GM12878 (cell line): ENCODE data around the gene SMAP1. TPM values are rescaled to one million over a fixed set of nuclear protein-coding genes. Genes with fewer than 3 reads are reported as not detected.

Experiments
- ATAC-seq: fragments of 200-7000 bp; cut with Tn5 transposase; 3 replicates; pipeline ENCODE4 v1.9.1; 2020; ENCODE audit warnings: mild to moderate bottlenecking, moderate library complexity
- BruUV-seq: library from RNA; stranded (reverse); fragments of 400-500 nt; replicated peaks from 2 replicates; lab custom pipeline; 2021; lab: Mats Ljungman, UMichigan
- CTCF ChIA-PET: fragments of 300-600 bp; sonication (Branson Sonifier 250); formaldehyde crosslinking; extraction: SDS; loops from one replicate; lab custom pipeline; 2021; ENCODE audit warnings: inconsistent platforms; lab: Yijun Ruan, JAX
- POLR2A ChIA-PET: fragments of 350-600 bp; formaldehyde crosslinking; extraction: SDS; loops from one replicate; lab custom pipeline; 2021; ENCODE audit warnings: inconsistent platforms; lab: Charles Lee
- RAD21 ChIA-PET: fragments of 300-600 bp; sonication (Branson Sonifier 250); formaldehyde crosslinking; loops from one replicate; lab custom pipeline; 2023; ENCODE audit warnings: antibody characterized with exemption; ENCODE audit not compliant: unreplicated experiment; lab: Charles Lee
- SMC1A ChIA-PET: fragments of 300-600 bp; sonication (Branson Sonifier 250); formaldehyde crosslinking; loops from one replicate; lab custom pipeline; 2023; ENCODE audit not compliant: unreplicated experiment, uncharacterized antibody; lab: Charles Lee
- DNase-seq: peaks from one replicate; pipeline ENCODE4 v3.0.0-alpha.2; 2011; ENCODE audit warnings: low read depth, low spot score
- FAIRE-seq: peaks from 3 replicates; lab custom pipeline; 2011; peaks lifted over from hg19 to GRCh38; lab: Jason Lieb, UNC
- H2AFZ ChIP-seq: 2 replicates; pipeline ENCODE4 v1.6.0; 2011; ENCODE audit warnings: low read depth, low read length, control low read depth; ENCODE audit not compliant: control insufficient read depth
- H3K27ac ChIP-seq: 2 replicates; pipeline ENCODE4 v1.5.1; 2011; ENCODE audit warnings: control low read depth; ENCODE audit not compliant: control insufficient read depth, insufficient read depth
- H3K27me3 ChIP-seq, 2 experiments: replicated peaks in 1 of 2; 2 replicates each; pipeline versions ENCODE4 v1.6.0 to v1.6.1; 2011; ENCODE audit warnings: low read length in 1 of 2; ENCODE audit not compliant: control insufficient read depth in 2 of 2, insufficient read depth in 2 of 2
- H3K36me3 ChIP-seq, 2 experiments: 2 replicates each; pipeline ENCODE4 v1.5.1; 2011; ENCODE audit warnings: low read length in 1 of 2; ENCODE audit not compliant: control insufficient read depth in 2 of 2, insufficient read depth in 2 of 2
- H3K4me1 ChIP-seq: 2 replicates; pipeline ENCODE4 v1.6.1; 2011; ENCODE audit warnings: mild to moderate bottlenecking, low read length, moderate library complexity, mixed read lengths; ENCODE audit not compliant: control insufficient read depth, insufficient read depth
- H3K4me2 ChIP-seq: 2 replicates; pipeline ENCODE4 v1.6.0; 2011; ENCODE audit warnings: control low read depth; ENCODE audit not compliant: control insufficient read depth, insufficient read depth
- H3K4me3 ChIP-seq: fragments of 200-600 bp; sonication (generic); 2 replicates; pipeline ENCODE4 v1.5.1; 2016
- H3K79me2 ChIP-seq: 2 replicates; pipeline ENCODE4 v1.6.0; 2011; ENCODE audit warnings: low read length; ENCODE audit not compliant: control insufficient read depth, insufficient read depth
- H3K9ac ChIP-seq: 2 replicates; pipeline ENCODE4 v1.8.0; 2011; ENCODE audit warnings: low read length, control low read depth, mixed read lengths; ENCODE audit not compliant: control insufficient read depth, insufficient read depth
- H3K9me3 ChIP-seq: replicated peaks from 3 replicates; pipeline ENCODE4 v1.5.1; 2011; ENCODE audit warnings: mild to moderate bottlenecking, low read length; ENCODE audit not compliant: control insufficient read depth, insufficient read depth
- H4K20me1 ChIP-seq: 2 replicates; pipeline ENCODE4 v1.6.0; 2011; ENCODE audit not compliant: control insufficient read depth, insufficient read depth
- CHD1 ChIP-seq: IDR thresholded peaks from 2 replicates; pipeline ENCODE4 v1.6.1; 2012; ENCODE audit warnings: low read depth, low read length, improper control_type of control experiment
- ETV6 ChIP-seq, 2 experiments: fragments of 450-650 bp in 1 of 2; IDR thresholded peaks in 1 of 2; conservative IDR thresholded peaks in 1 of 2; 2 replicates each; pipeline ENCODE4 v1.6.1; 2014; ENCODE audit warnings: antibody characterized with exemption in 1 of 2, borderline replicate concordance in 1 of 2, low read depth in 1 of 2, mild to moderate bottlenecking in 1 of 2, moderate library complexity in 1 of 2
- IKZF2 ChIP-seq, 2 experiments: fragments of 450-650 bp; IDR thresholded peaks; 2 replicates each; pipeline ENCODE4 v1.6.1; 2017; ENCODE audit warnings: mild to moderate bottlenecking in 2 of 2, moderate library complexity in 2 of 2
- KAT2A ChIP-seq: conservative IDR thresholded peaks from 2 replicates; pipeline ENCODE4 v1.6.1; 2011; ENCODE audit warnings: low read depth, low read length; ENCODE audit not compliant: control insufficient read depth
- WGBS: methylation state at CpG from one replicate; pipeline ENCODE4 v1.1.6; 2016; ENCODE audit warnings: low lambda C conversion rate; ENCODE audit not compliant: insufficient replicate concordance, insufficient coverage; ENCODE audit errors: missing lambda C conversion rate; 5-methylcytosine and 5-hydroxymethylcytosine counted together
- in situ Hi-C: fragments of 300-500 bp; cut with MboI; formaldehyde crosslinking; loops from 9 replicates; pipeline ENCODE4 v1.14.3; 2018; ENCODE audit warnings: mixed read lengths
- intact Hi-C: fragments of 100-400 bp; cut with micrococcal nuclease; formaldehyde crosslinking; loops from one replicate; pipeline ENCODE4 v1.14.2; 2022; ENCODE audit not compliant: unreplicated experiment
- polyA plus RNA-seq, 11 experiments: library from polyadenylated mRNA; depleted of rRNA in 4 of 11; unstranded in 6 of 11; stranded (reverse) in 5 of 11; fragments of >200 nt; fragmentation: Nextera tagmentation in 4 of 11; fragmentation: Illumina TruSeq in 1 of 11; extraction: Ambion mirVana in 4 of 11; extraction: Trizol in 1 of 11; gene quantifications; 1 replicate in 1 of 11; 2 replicates in 10 of 11; pipeline versions ENCODE4 v1.2.1 to v1.2.3, GENCODE V29; 2011 to 2016; ENCODE audit warnings: inconsistent platforms in 2 of 11, missing spikeins in 2 of 11, low read depth in 1 of 11
- total RNA-seq, 4 experiments: library from RNA; depleted of rRNA in 3 of 4; stranded (reverse); fragments of >200 nt in 3 of 4; fragmentation: Illumina TruSeq in 1 of 4; extraction: Trizol in 1 of 4; gene quantifications; 2 replicates each; pipeline versions ENCODE4 v1.2.1 to v1.2.3, GENCODE V29; 2013 to 2021

SMAP1 gene
- total and polyA plus RNA-seq, 10 of the 15 experiments (the other 5 are each of a cell fraction or from before 2014, with no cell fraction given), result 13.7 to 33.9 (median 25.3) TPM

DNA sequence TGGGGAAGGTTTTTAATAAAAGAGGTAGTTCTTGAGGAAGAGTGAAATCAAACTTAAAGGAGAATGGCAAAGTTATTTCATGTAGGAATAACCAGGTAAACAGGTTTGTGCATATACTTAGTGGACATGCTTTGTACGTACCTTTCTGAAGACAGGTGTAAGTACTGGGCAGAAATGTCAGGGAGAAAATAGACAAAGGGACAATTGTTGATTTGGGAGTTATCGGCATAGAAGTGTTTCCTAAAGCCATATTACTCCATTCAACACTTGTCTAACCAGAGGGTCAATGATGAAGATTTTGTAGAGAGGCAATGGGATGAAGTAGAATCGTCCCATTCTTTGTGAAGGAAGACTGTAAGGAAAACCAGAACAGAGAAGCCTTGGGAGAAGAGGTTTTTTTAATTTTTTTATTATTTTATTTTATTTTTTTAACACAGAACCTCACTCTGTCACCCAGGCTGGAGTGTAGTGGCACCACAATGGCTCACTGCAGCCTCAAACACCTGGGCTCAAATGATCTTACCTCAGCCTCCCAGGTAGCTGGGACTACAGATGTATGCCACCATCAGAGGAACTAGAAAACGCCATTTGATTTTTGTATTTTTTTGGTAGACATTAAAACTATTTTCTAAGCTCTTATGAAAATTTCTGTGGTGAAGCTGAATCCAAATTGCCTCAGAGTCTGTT lies 18.0 kb downstream of the SMAP1 start:
- H3K9ac ChIP-seq, result no peak overlapping the region
- BruUV-seq, result no TSS peak
- no peak overlapping the region for H3K4me3 ChIP-seq
- TF ChIP-seq IKZF2 (IDR thresholded peaks at IDR 0.05) (no peak), CHD1 (no peak), KAT2A (no peak), ETV6 (conservative IDR thresholded peaks at IDR 0.05 in 1 of 2, IDR thresholded peaks at IDR 0.05 in 1 of 2; ENCODE audit: borderline replicate concordance in 1 of 2, low read depth in 1 of 2) (no peak)
- TF ChIP-seq, all 136 proteins: peak for 0
- no peaks in the 10 kb centered on the region for H3K27me3 ChIP-seq
- ChIA-PET SMC1A (interaction anchor here (0.6 to 8.1 kb wide), 25 partner anchors 8 to 666 kb away, joined by 3 to 94 read pairs (median 5); partner anchors contain the start of genes FAM135A and SMAP1), RAD21 (interaction anchor here (0.6 to 4.9 kb wide), 17 partner anchors 8 to 375 kb away, joined by 3 to 118 read pairs (median 6); partner anchors contain the start of gene SDHAF4), POLR2A (interaction anchor here (0.6 kb wide), 2 partner anchors 8 to 272 kb away, joined by 4 to 9 read pairs; no protein-coding TSS in a partner anchor), CTCF (interaction anchor here (0.6 to 5.8 kb wide), 28 partner anchors 10 to 465 kb away, joined by 3 to 163 read pairs (median 8); partner anchors contain the start of genes FAM135A, SDHAF4 and SMAP1)
- H2AFZ ChIP-seq, result no peak overlapping the region
- DNase-seq, result no peak
- peak; percentile 45; the same call in 2 of the 3 replicates for ATAC-seq
- H3K36me3 ChIP-seq, result no peaks in the 10 kb centered on the region
- H3K79me2 ChIP-seq, result peaks cover 4% of the 10 kb centered on the region
- no peak overlapping the region for H3K27ac ChIP-seq
- H3K4me2 ChIP-seq, result no peak overlapping the region
- H4K20me1 ChIP-seq, result no peaks in the 10 kb centered on the region
- H3K9me3 ChIP-seq, result no peaks in the 10 kb centered on the region
- in situ Hi-C loops, result no loop called here
- FAIRE-seq, result no peak
- intact Hi-C loops, result loop anchor here (1.0 to 5.0 kb wide), 6 partner anchors 17 to 465 kb away; no protein-coding TSS in a partner anchor
- no peaks in the 10 kb centered on the region for H3K4me1 ChIP-seq
- 75% methylated on average over 4 of the region's 4 CpGs for WGBS
